HEK293T (cell line): ENCODE results near the gene ROR1.

Experiments
- CTCF ChIA-PET: fragments of 350-600 bp; formaldehyde crosslinking; extraction: SDS; loops from one replicate; lab custom pipeline; 2021; ENCODE audit warnings: antibody characterized with exemption, inconsistent platforms; lab: Yijun Ruan, JAX
- POLR2A ChIA-PET: fragments of 350-600 bp; formaldehyde crosslinking; extraction: SDS; loops from one replicate; lab custom pipeline; 2020; ENCODE audit warnings: antibody characterized with exemption, inconsistent platforms; lab: Yijun Ruan, JAX
- DNase-seq: peaks from one replicate; pipeline ENCODE4 v3.0.0; 2012; ENCODE audit warnings: mixed read lengths; ENCODE audit errors: extremely low spot score
- ARNT ChIP-seq: fragments of 450-650 bp; IDR thresholded peaks from 2 replicates; pipeline ENCODE4 v1.6.1; 2017; ENCODE audit warnings: mild to moderate bottlenecking
- BHLHE40 ChIP-seq: fragments of 450-650 bp; IDR thresholded peaks from 2 replicates; pipeline ENCODE4 v1.6.1; 2016; ENCODE audit warnings: mild to moderate bottlenecking, moderate library complexity, borderline replicate concordance
- CTBP1 ChIP-seq: fragments of 450-650 bp; IDR thresholded peaks from 2 replicates; pipeline ENCODE4 v1.6.1; 2016; ENCODE audit warnings: borderline replicate concordance
- ELF4 ChIP-seq: fragments of 450-650 bp; IDR thresholded peaks from 2 replicates; pipeline ENCODE4 v1.6.1; 2017; ENCODE audit warnings: antibody characterized with exemption
- FOXA1 ChIP-seq: fragments of 450-650 bp; IDR thresholded peaks from 2 replicates; pipeline ENCODE4 v1.6.1; 2016; ENCODE audit warnings: mild to moderate bottlenecking
- FOXK2 ChIP-seq: fragments of 450-650 bp; IDR thresholded peaks from 2 replicates; pipeline ENCODE4 v1.6.1; 2016; ENCODE audit warnings: mild to moderate bottlenecking
- FOXM1 ChIP-seq: fragments of 450-650 bp; IDR thresholded peaks from 2 replicates; pipeline ENCODE4 v1.6.1; 2017; ENCODE audit warnings: mild to moderate bottlenecking, borderline replicate concordance
- HDGF ChIP-seq: fragments of 450-650 bp; IDR thresholded peaks from 2 replicates; pipeline ENCODE4 v1.6.1; 2017; ENCODE audit warnings: antibody characterized with exemption, borderline replicate concordance
- L3MBTL2 ChIP-seq: fragments of 450-650 bp; conservative IDR thresholded peaks from 2 replicates; pipeline ENCODE4 v1.6.1; 2016; ENCODE audit warnings: mild to moderate bottlenecking
- LEF1 ChIP-seq: fragments of 450-650 bp; IDR thresholded peaks from 2 replicates; pipeline ENCODE4 v1.6.1; 2017; ENCODE audit warnings: mild to moderate bottlenecking, borderline replicate concordance
- NFRKB ChIP-seq: fragments of 450-650 bp; IDR thresholded peaks from 2 replicates; pipeline ENCODE4 v1.6.1; 2016; ENCODE audit warnings: mild to moderate bottlenecking, moderate library complexity
- PKNOX1 ChIP-seq: fragments of 450-650 bp; IDR thresholded peaks from 2 replicates; pipeline ENCODE4 v1.6.1; 2016
- SP1 ChIP-seq: fragments of 450-650 bp; IDR thresholded peaks from 2 replicates; pipeline ENCODE4 v1.6.1; 2017
- SUZ12 ChIP-seq: fragments of 450-650 bp; IDR thresholded peaks from 2 replicates; pipeline ENCODE4 v1.6.1; 2016; ENCODE audit warnings: mild to moderate bottlenecking
- TARDBP ChIP-seq: fragments of 450-650 bp; IDR thresholded peaks from 2 replicates; pipeline ENCODE4 v1.6.1; 2016
- ZNF384 ChIP-seq: fragments of 450-650 bp; IDR thresholded peaks from 2 replicates; pipeline ENCODE4 v1.6.1; 2016

Gene ROR1

GRCh38 chr1:63921802-63922201 is 148.0 kb downstream of the ROR1 start:
- TF ChIP-seq FOXK2, result no peak
- no peak for TF ChIP-seq ELF4
- TF ChIP-seq TARDBP, result no peak
- TF ChIP-seq FOXM1, result no peak
- no peak for TF ChIP-seq SUZ12
- no peak for TF ChIP-seq NFRKB
- TF ChIP-seq BHLHE40, result no peak
- TF ChIP-seq LEF1, result no peak
- TF ChIP-seq PKNOX1, result no peak
- TF ChIP-seq L3MBTL2, result no peak
- TF ChIP-seq ZNF384, result no peak
- TF ChIP-seq CTBP1, result no peak
- TF ChIP-seq SP1, result no peak

GRCh38 chr1:63922848-63923247 is 149.0 kb downstream of the ROR1 start:
- no peak for DNase-seq
- ChIA-PET POLR2A (no interaction called here), CTCF (interaction anchor here (1.0 to 2.3 kb wide), 4 partner anchors 13 to 231 kb away, joined by 3 to 10 read pairs (median 4); no protein-coding TSS in a partner anchor)
- TF ChIP-seq L3MBTL2 (no peak), ELF4 (no peak), HDGF (no peak)

More at GRCh38 chr1:63921802-63922201, 148.0 kb downstream of the ROR1 start:
- ChIA-PET CTCF (interaction anchor here (1.2 to 2.3 kb wide), 3 partner anchors 14 to 230 kb away, joined by 3 to 10 read pairs (median 5); no protein-coding TSS in a partner anchor), POLR2A (interaction anchor here (1.1 kb wide), 1 partner anchor 10 kb away, joined by 3 read pairs; no protein-coding TSS in a partner anchor)
- no peak for DNase-seq

- TF ChIP-seq FOXA1, result no peak
- TF ChIP-seq CTBP1, result no peak
- TF ChIP-seq BHLHE40, result no peak
- no peak for TF ChIP-seq FOXK2
- DNase-seq, result no peak
- ChIA-PET POLR2A (no interaction called here), CTCF (interaction anchor here (1.0 to 2.3 kb wide), 2 partner anchors 214 to 231 kb away, joined by 4 to 10 read pairs; no protein-coding TSS in a partner anchor)
These were observed 149.5 kb downstream of the ROR1 start for GRCh38 chr1:63923302-63923701.

GRCh38 chr1:63924600-63924999 is 150.8 kb downstream of the ROR1 start:
- DNase-seq, result no peak
- TF ChIP-seq FOXK2 (no peak), SUZ12 (no peak), L3MBTL2 (no peak), CTBP1 (no peak), NFRKB (no peak), HDGF (no peak), ELF4 (no peak), FOXA1 (no peak), PKNOX1 (no peak), TARDBP (no peak), ZNF384 (no peak)
- ChIA-PET POLR2A (no interaction called here), CTCF (interaction anchor here (0.6 kb wide), 1 partner anchor 277 kb away, joined by 3 read pairs; no protein-coding TSS in a partner anchor)

- no peak for TF ChIP-seq FOXA1
- TF ChIP-seq ZNF384, result no peak
- TF ChIP-seq PKNOX1, result no peak
- no peak for TF ChIP-seq BHLHE40
- TF ChIP-seq FOXM1, result no peak
- TF ChIP-seq ARNT, result no peak
- TF ChIP-seq SP1, result no peak
- POLR2A ChIA-PET, result no interaction called here
- CTCF ChIA-PET, result no interaction called here
- DNase-seq, result no peak
These were observed 154.6 kb downstream of the ROR1 start for GRCh38 chr1:63928186-63929105.

- ChIA-PET CTCF (no interaction called here), POLR2A (no interaction called here)
- no peak for DNase-seq
- no peak for TF ChIP-seq CTBP1
- TF ChIP-seq SP1, result no peak
- TF ChIP-seq ELF4, result no peak
These were observed 155.3 kb downstream of the ROR1 start for GRCh38 chr1:63929106-63929478.

- ChIA-PET POLR2A (no interaction called here), CTCF (interaction anchor here (0.9 kb wide), 1 partner anchor 16 kb away, joined by 3 read pairs; no protein-coding TSS in a partner anchor)
- no peak for DNase-seq
- TF ChIP-seq FOXM1 (no peak), FOXA1 (no peak), ZNF384 (no peak), ELF4 (no peak), TARDBP (no peak), SP1 (no peak), CTBP1 (no peak), FOXK2 (no peak), BHLHE40 (no peak), SUZ12 (no peak), L3MBTL2 (no peak), NFRKB (no peak), LEF1 (no peak), HDGF (no peak), PKNOX1 (no peak), ARNT (no peak)
These were observed 157.7 kb downstream of the ROR1 start for GRCh38 chr1:63931468-63931867.
